ENCODE results near the gene CD302. TPM values are rescaled to one million over a fixed set of nuclear protein-coding genes. Genes with fewer than 3 reads are reported as not detected.

Gene CD302
- total RNA-seq (2014; rRNA removed) (7.4 and 8.5 TPM in 2 replicates), Bru-seq, nascent RNA (percentile 65 among the genes with signal in this experiment), BruChase-seq, experiment 1, labeled RNA remaining after a 6-hour chase (percentile 82 among the genes with signal in this experiment), BruChase-seq, experiment 2, labeled RNA remaining after a 2-hour chase (percentile 79 among the genes with signal in this experiment)
- long read RNA-seq, transcript CD302-201 (6 exons, 3,741 nt) = major isoform, 13 of 21 reads
- long read RNA-seq, partial matches to known transcripts = 1 of 21 reads
- long read RNA-seq, other reads (novel, unspliced or antisense) = 5 of 21 reads

GRCh38 chr2:159797543-159798375, at the start of gene CD302:
Gene CD302, minus strand, starts transcription at chr2:159798208. Its CDS starts 10 bp downstream, at chr2:159798198.
- Histone ChIP-seq H3K9ac (ENCODE audit: low read length) (peak within 1 kb of the TSS; percentile 68), H3K4me3 (ENCODE audit: low read length) (peak within 1 kb of the TSS; percentile 93), H3K4me1 (ENCODE audit: insufficient read depth, low read length) (peaks cover 7% of the 10 kb centered on the region; the same call in 1 of the 2 replicates), H2AFZ (ENCODE audit: low read length) (peak within 1 kb of the TSS; percentile 98), H3K4me2 (ENCODE audit: low read length) (peak within 1 kb of the TSS; percentile 83), H4K20me1 (ENCODE audit: low read length) (no peaks in the 10 kb centered on the region), H3K9me2 (replicated peaks; ENCODE audit: low read length) (no peaks in the 10 kb centered on the region), H3K36me3 (ENCODE audit: low read depth, low read length) (no peaks in the 10 kb centered on the region), H3K79me2 (ENCODE audit: low read length) (0 out of 2 replicates have a peak, but pooled peaks cover 13% of the 10 kb centered on the region), H3F3A (ENCODE audit: low read length, unreplicated experiment) (no peaks in the 10 kb centered on the region), H3K27me3 (ENCODE audit: low read length) (no peaks in the 10 kb centered on the region), H3K27ac (ENCODE audit: low read length) (no peak within 1 kb of the TSS; the same call in 1 of the 2 replicates), H3K9me3 (ENCODE audit: low read length) (no peaks in the 10 kb centered on the region)
- DNase-seq (peak; percentile 44), ATAC-seq (peak; percentile 82)
- CTCF ChIA-PET = no interaction called here
- TF ChIP-seq CTCF (conservative IDR thresholded peaks at IDR 0.05; ENCODE audit: low read depth, low read length) = no peak
- no peak for TF ChIP-seq EZH2 (IDR thresholded peaks at IDR 0.05; ENCODE audit: low read length, unreplicated experiment)
- no peak for TF ChIP-seq EZH2phosphoT487 (IDR thresholded peaks at IDR 0.05; ENCODE audit: borderline replicate concordance, low read length)
- POLR2A ChIA-PET (ENCODE audit: unreplicated experiment) = interaction anchor here (0.5 kb wide), 1 partner anchor 828 kb away, joined by 3 read pairs; no protein-coding TSS in a partner anchor
- BruUV-seq (replicated peaks) = no TSS peak
- intact Hi-C loops (cut with micrococcal nuclease) = no loop called here

- TF ChIP-seq EZH2 (IDR thresholded peaks at IDR 0.05; ENCODE audit: low read length, unreplicated experiment) (no peak), EZH2phosphoT487 (IDR thresholded peaks at IDR 0.05; ENCODE audit: borderline replicate concordance, low read length) (no peak), CTCF (conservative IDR thresholded peaks at IDR 0.05; ENCODE audit: low read depth, low read length) (no peak)
- no peak overlapping the region for H3K4me3 ChIP-seq (ENCODE audit: low read length)
- no peaks in the 10 kb centered on the region for H3K9me2 ChIP-seq (replicated peaks; ENCODE audit: low read length)
- H4K20me1 ChIP-seq (ENCODE audit: low read length) = no peaks in the 10 kb centered on the region
- H3K4me2 ChIP-seq (ENCODE audit: low read length) = no peak overlapping the region
- ChIA-PET CTCF (no interaction called here), POLR2A (ENCODE audit: unreplicated experiment) (no interaction called here)
- no peaks in the 10 kb centered on the region for H3F3A ChIP-seq (ENCODE audit: low read length, unreplicated experiment)
- BruUV-seq (replicated peaks) = no TSS peak
- H3K36me3 ChIP-seq (ENCODE audit: low read depth, low read length) = no peaks in the 10 kb centered on the region
- DNase-seq = no peak
- H3K27ac ChIP-seq (ENCODE audit: low read length) = no peak overlapping the region
- no peaks in the 10 kb centered on the region for H3K9me3 ChIP-seq (ENCODE audit: low read length)
- H2AFZ ChIP-seq (ENCODE audit: low read length) = no peak overlapping the region
- H3K9ac ChIP-seq (ENCODE audit: low read length) = no peak overlapping the region
- intact Hi-C loops (cut with micrococcal nuclease) = no loop called here
- H3K27me3 ChIP-seq (ENCODE audit: low read length) = no peaks in the 10 kb centered on the region
- H3K4me1 ChIP-seq (ENCODE audit: insufficient read depth, low read length) = no peaks in the 10 kb centered on the region
- no peak for ATAC-seq
- H3K79me2 ChIP-seq (ENCODE audit: low read length) = no peaks in the 10 kb centered on the region
Measured at GRCh38 chr2:159846564-159846963, 48.6 kb upstream of the CD302 start.
